GM21825 (cell line): ENCODE data around the gene GAR1.
"Not testable (repeated sequence)": the region's sequence is repeated elsewhere in the genome, so short reads cannot be mapped to it uniquely, and the experiment has no call there.

ENCODE experiments used
- ATAC-seq: cut with Tn5 transposase; IDR thresholded peaks from one replicate; pipeline ENCODE4 v1.9.1; 2021; ENCODE audit warnings: mild to moderate bottlenecking, moderate library complexity; ENCODE audit not compliant: unreplicated experiment

The GAR1 gene

DNA sequence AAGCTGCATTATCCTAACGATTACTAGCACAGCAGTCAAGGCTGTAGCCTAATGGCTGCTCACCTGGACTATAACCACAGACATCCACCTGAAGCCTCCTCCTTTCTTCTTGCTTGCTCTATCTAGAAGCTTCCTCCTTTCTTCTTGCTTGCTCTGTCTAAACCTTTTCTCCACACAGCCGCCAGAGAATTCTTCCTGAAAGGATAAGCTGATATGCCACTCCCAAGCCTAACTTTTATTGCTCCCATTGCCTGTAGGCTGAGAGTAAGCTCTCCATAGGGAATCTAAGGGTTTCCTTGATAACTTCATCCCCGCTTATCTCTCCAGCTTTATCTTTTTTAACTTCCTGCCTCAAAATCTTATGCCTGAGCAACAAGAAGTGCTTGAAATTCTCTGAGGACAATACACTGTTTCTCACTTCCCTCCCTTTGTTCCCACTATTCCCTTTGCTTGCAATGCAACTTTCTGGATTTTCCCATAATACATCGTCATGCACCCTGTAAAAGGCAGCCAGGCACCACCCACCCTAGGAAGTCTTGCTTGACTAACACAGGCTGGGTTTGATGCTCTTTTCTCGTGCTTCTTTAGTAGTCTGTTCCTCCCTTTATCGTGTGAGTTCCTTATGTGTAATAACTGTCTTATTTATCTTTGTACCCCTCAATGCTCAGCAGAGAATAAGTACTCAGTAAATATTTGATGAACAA, 31.0 kb downstream of the GAR1 start:
- ATAC-seq, result no peak

GRCh38 chr4:109847896-109848442, 32.4 kb downstream of the GAR1 start, which contains the start of gene LRIT3:
TSS of gene LRIT3 (plus strand) at chr4:109848107. CDS start at chr4:109848202, 95 bp downstream.
- no peak for ATAC-seq

GRCh38 chr4:109848501-109848900, 32.9 kb downstream of the GAR1 start:
- ATAC-seq, result no peak

- ATAC-seq, result no peak
Observed at GRCh38 chr4:109850601-109851000, 35.0 kb downstream of the GAR1 start.

GRCh38 chr4:109859426-109860300, 44.1 kb downstream of the GAR1 start:
- ATAC-seq, result not testable (repeated sequence)

DNA sequence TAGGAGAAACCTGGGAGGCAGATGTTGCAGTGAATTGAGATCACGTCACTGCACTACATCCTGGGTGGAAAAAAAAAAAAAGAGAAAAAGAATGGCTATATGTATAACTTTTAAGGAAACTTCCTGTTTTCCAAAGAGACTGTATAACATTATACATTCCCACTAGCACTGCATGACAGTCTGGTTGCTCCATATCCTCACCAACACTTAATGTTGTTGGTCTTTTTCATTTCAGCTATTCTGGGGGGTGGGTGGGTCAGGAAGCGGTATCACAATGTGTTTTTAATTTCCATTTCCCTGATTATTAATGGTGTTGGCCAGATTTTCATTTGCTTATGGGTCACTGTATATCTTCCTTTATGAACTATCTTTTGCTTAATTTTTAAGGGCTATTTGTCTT, 45.7 kb downstream of the GAR1 start:
- no peak for ATAC-seq

DNA sequence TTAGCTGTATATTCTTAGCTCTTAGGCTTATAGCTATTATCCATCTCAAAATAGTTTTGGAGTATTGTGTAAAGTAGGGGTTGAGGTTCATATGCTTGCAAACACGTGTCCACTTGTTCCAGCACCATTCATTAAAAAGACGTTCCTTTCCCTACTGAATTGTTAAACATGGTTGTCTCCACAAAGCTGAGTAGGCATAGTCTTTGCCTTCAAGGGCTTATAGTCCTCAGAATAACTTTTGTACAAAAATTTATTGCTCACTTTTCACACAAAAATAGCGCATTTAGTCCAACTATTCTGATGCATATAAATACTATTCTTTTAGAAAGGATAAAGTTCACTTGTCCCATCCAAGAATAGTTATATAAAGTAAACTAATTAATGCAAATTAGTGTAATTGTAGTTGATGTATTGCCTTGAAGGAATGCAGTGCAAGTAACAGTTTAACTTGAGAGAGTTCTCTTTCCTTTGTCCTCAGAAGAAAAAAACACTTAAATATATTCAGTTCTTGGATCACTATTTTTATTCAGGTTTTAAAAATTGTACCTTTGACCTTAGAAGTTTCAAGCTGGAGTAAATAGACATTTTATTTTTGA, 46.5 kb downstream of the GAR1 start:
- no peak for ATAC-seq

GRCh38 chr4:109864134-109864533, 48.6 kb downstream of the GAR1 start:
- ATAC-seq, result no peak

GRCh38 chr4:109870061-109870460, 54.5 kb downstream of the GAR1 start:
- ATAC-seq, result no peak

GRCh38 chr4:109872065-109872464, 56.5 kb downstream of the GAR1 start:
- no peak for ATAC-seq

GRCh38 chr4:109872950-109873656, 57.5 kb downstream of the GAR1 start:
- ATAC-seq, result no peak

DNA sequence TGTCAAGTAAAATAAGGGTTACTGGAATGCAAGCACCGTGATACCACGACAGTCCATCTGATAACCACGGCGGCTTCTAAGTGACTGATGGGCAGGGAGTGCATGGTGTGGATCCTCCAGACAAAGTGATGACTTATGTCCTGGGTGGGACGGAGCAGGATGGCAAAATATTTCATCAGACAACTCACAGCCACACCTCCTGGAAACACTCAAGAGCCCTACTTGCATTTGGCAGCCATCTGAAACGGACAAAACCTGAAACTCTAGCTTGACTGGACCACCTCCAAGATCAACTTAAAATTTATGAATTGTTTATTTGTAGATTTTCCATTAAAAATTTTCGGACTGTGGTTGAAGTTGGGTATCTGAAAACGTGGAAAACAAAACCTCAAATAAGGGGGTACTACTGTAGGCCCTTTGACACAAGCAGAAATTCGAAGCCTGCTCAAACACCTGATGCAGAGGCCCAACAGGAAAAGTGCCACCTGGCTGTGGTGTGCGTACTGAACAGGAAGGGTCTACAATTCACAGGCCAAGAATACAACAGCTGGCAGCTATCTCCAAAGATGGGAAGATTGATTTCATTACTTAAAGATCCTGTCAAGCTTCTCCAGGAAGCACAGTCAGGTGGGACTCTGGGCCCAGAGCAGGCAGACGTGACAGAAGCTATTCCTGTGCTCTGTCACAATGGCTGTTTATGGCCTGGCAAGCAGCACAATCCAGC, 58.4 kb downstream of the GAR1 start:
- ATAC-seq, result no peak
